CD4-positive, CD25-positive, alpha-beta regulatory T cell (primary cell): ENCODE results near the gene BTG2. TPM values are rescaled to one million over a fixed set of nuclear protein-coding genes. Genes with fewer than 3 reads are reported as not detected.

Source experiments
- ATAC-seq, 2 donors: fragments of 150-1000 bp; cut with Tn5 transposase; one replicate each; pipeline ENCODE4 v1.10.0; 2021; ENCODE audit warnings: low read depth in 2 of 2, moderate number of reproducible peaks in 2 of 2, moderate library complexity in 1 of 2
- DNase-seq, 3 donors: peaks; one replicate each; pipeline versions ENCODE4 v3.0.0 to v3.0.0-alpha.2; 2012 to 2022; ENCODE audit warnings: mixed read lengths in 1 of 3
- H3K27ac ChIP-seq: one replicate; pipeline ENCODE4 v1.7.0; 2013; ENCODE audit warnings: mild to moderate bottlenecking, low read length; ENCODE audit not compliant: insufficient read depth, poor library complexity, severe bottlenecking
- H3K27me3 ChIP-seq: one replicate; pipeline ENCODE4 v1.7.0; 2013; ENCODE audit warnings: low read length; ENCODE audit not compliant: control insufficient read depth, insufficient read depth
- H3K36me3 ChIP-seq: one replicate; pipeline ENCODE4 v1.7.0; 2013; ENCODE audit warnings: mild to moderate bottlenecking, low read length, moderate library complexity; ENCODE audit not compliant: control insufficient read depth, insufficient read depth
- H3K4me1 ChIP-seq: 2 replicates; pipeline ENCODE4 v1.7.0; 2013; ENCODE audit warnings: mild to moderate bottlenecking, low read length; ENCODE audit not compliant: insufficient read depth, control insufficient read depth, poor library complexity, severe bottlenecking
- H3K4me3 ChIP-seq: one replicate; pipeline ENCODE4 v1.7.0; 2013; ENCODE audit warnings: low read depth, mild to moderate bottlenecking, low read length, moderate library complexity
- H3K9me3 ChIP-seq, 2 experiments: 1 replicate in 1 of 2; 2 replicates in 1 of 2; pipeline ENCODE4 v1.7.0; 2013; ENCODE audit warnings: low read length in 2 of 2, mild to moderate bottlenecking in 1 of 2, moderate library complexity in 1 of 2; ENCODE audit not compliant: control insufficient read depth in 2 of 2
- H3K27ac Mint-ChIP-seq, 3 donors: one replicate each; pipeline ENCODE4 v1.8.0; 2020 to 2022; ENCODE audit warnings: mild to moderate bottlenecking in 3 of 3, mixed read lengths in 3 of 3, moderate library complexity in 2 of 3
- H3K27me3 Mint-ChIP-seq: one replicate; pipeline ENCODE4 v1.8.0; 2022; ENCODE audit warnings: mild to moderate bottlenecking, mixed read lengths
- H3K36me3 Mint-ChIP-seq: one replicate; pipeline ENCODE4 v1.8.0; 2020; ENCODE audit warnings: mixed read lengths
- H3K4me1 Mint-ChIP-seq, 4 donors: one replicate each; pipeline ENCODE4 v1.8.0; 2020 to 2022; ENCODE audit warnings: mixed read lengths in 4 of 4, mild to moderate bottlenecking in 1 of 4
- H3K4me3 Mint-ChIP-seq, 4 donors: one replicate each; pipeline ENCODE4 v1.8.0; 2020 to 2022; ENCODE audit warnings: mild to moderate bottlenecking in 4 of 4, mixed read lengths in 4 of 4, moderate library complexity in 3 of 4
- H3K9me3 Mint-ChIP-seq, 7 donors: one replicate each; pipeline ENCODE4 v1.8.0; 2020 to 2022; ENCODE audit warnings: mixed read lengths in 7 of 7, mild to moderate bottlenecking in 3 of 7, moderate library complexity in 2 of 7
- polyA plus RNA-seq, 4 donors: library from polyadenylated mRNA; unstranded; fragments of 300-500 nt; fragmentation: Illumina TruSeq; gene quantifications; one replicate each; pipeline ENCODE4 v1.2.3, GENCODE V29; 2021
- total RNA-seq: library from RNA; stranded (reverse); gene quantifications from one replicate; pipeline ENCODE4 v1.2.3, GENCODE V29; 2022

The BTG2 gene
- total and polyA plus RNA-seq, 5 donors from 2014 or later, result 153 to 1,002 (median 168) TPM

- peak in 2 of 3 donors; percentile 40 to 59 for DNase-seq
- Histone ChIP-seq H3K4me1 (peaks cover 41% of the 10 kb centered on the region), H3K4me3 (peak overlapping the region; percentile 26), H3K27ac (peak overlapping the region; percentile 42), H3K27me3 (no peaks in the 10 kb centered on the region), H3K9me3 (no peaks in the 10 kb centered on the region), H3K36me3 (no peaks in the 10 kb centered on the region)
- Mint-ChIP-seq H3K4me1 (peaks cover 6 to 69% (median 36%) of the 10 kb centered on the region in 4 donors), H3K27ac (peak overlapping the region; percentile 87 to 97 (median 95)), H3K9me3 (no peaks in the 10 kb centered on the region), H3K4me3 (peak overlapping the region; percentile 42 to 83 (median 74)), H3K27me3 (no peaks in the 10 kb centered on the region), H3K36me3 (no peaks in the 10 kb centered on the region)
- ATAC-seq, result peak; percentile 31 to 41
Observed at GRCh38 chr1:203278082-203278884, 27.0 kb upstream of the BTG2 start.

GRCh38 chr1:203278885-203279406 is 26.4 kb upstream of the BTG2 start:
- H3K4me1 Mint-ChIP-seq, result peaks cover 6 to 63% (median 38%) of the 10 kb centered on the region in 4 donors
- no peak for DNase-seq

GRCh38 chr1:203280061-203280460 is 25.3 kb upstream of the BTG2 start:
- Histone ChIP-seq H3K4me3 (no peak overlapping the region), H3K36me3 (no peaks in the 10 kb centered on the region), H3K27ac (no peak overlapping the region), H3K9me3 (no peaks in the 10 kb centered on the region), H3K4me1 (peaks cover 25% of the 10 kb centered on the region), H3K27me3 (no peaks in the 10 kb centered on the region)
- no peaks in the 10 kb centered on the region for H3K36me3 Mint-ChIP-seq
- ATAC-seq, result no peak
- DNase-seq, result no peak
- peaks cover 6 to 52% (median 38%) of the 10 kb centered on the region in 4 donors for H3K4me1 Mint-ChIP-seq
- H3K9me3 Mint-ChIP-seq, result no peaks in the 10 kb centered on the region
- no peaks in the 10 kb centered on the region for H3K27me3 Mint-ChIP-seq
- H3K4me3 Mint-ChIP-seq, result peak overlapping the region in 2 of 4 donors; percentile 65 to 68
- peak overlapping the region; percentile 16 to 47 (median 24) for H3K27ac Mint-ChIP-seq

More at GRCh38 chr1:203278885-203279406, 26.4 kb upstream of the BTG2 start:
- Histone ChIP-seq H3K27ac (no peak overlapping the region), H3K4me3 (no peak overlapping the region), H3K27me3 (no peaks in the 10 kb centered on the region), H3K36me3 (no peaks in the 10 kb centered on the region), H3K4me1 (peaks cover 34% of the 10 kb centered on the region), H3K9me3 (no peaks in the 10 kb centered on the region)
- Mint-ChIP-seq H3K27me3 (no peaks in the 10 kb centered on the region), H3K9me3 (no peaks in the 10 kb centered on the region), H3K27ac (peak overlapping the region; percentile 87 to 97 (median 95)), H3K4me3 (peak overlapping the region in 2 of 4 donors; percentile 15 to 26), H3K36me3 (no peaks in the 10 kb centered on the region)
- ATAC-seq, result no peak

GRCh38 chr1:203281033-203281432 is 24.3 kb upstream of the BTG2 start:
- Mint-ChIP-seq H3K27me3 (no peaks in the 10 kb centered on the region), H3K4me3 (no peak overlapping the region), H3K4me1 (peaks cover 6 to 47% (median 40%) of the 10 kb centered on the region in 4 donors), H3K9me3 (no peaks in the 10 kb centered on the region), H3K36me3 (no peaks in the 10 kb centered on the region), H3K27ac (no peak overlapping the region)
- H3K9me3 ChIP-seq, result no peaks in the 10 kb centered on the region
- H3K27me3 ChIP-seq, result no peaks in the 10 kb centered on the region
- H3K36me3 ChIP-seq, result no peaks in the 10 kb centered on the region
- peaks cover 30% of the 10 kb centered on the region for H3K4me1 ChIP-seq
- DNase-seq (no peak), ATAC-seq (no peak)
- H3K4me3 ChIP-seq, result no peak overlapping the region
- H3K27ac ChIP-seq, result no peak overlapping the region

DNA sequence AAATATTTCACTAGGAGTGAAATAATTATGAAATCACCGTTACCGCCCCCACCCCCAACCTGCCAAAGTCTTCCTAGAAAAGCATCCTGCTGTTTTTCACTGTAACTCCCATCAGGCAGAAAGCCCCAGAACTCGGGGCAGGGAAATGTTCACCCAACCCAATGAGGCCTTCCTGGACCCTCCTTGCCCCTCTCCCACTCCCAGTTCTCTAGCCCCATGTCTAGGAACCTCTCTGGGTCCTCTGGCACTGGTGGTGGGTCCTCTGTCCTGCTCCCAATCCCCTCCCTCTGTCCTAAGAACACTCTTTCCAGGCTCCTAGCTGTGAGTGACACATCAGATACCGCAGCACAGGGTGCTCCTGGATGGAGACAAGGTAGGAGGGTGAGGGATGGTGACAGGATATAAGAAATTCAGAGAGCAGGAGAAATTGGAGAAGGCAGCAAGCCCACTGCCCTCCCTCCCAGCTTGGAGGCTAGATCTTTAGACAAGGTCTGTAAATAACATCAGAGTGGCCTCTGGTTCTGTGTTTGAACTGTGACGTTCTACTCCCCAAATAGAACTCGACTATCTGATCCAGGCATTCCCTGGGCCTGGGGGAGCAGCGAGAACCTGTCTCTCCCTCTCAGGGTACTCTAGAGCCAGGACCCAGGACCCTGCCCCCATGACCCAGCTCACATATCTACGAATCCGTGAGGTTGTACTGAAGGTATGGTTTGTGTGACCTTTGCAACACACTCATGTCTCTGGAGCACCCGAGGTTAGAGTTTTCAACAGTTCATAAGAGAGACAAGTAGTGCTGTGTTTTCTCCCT is 23.3 kb upstream of the BTG2 start:
- ATAC-seq, result no peak
- Histone ChIP-seq H3K36me3 (no peaks in the 10 kb centered on the region), H3K4me1 (peaks cover 34% of the 10 kb centered on the region), H3K27me3 (no peaks in the 10 kb centered on the region), H3K27ac (no peak overlapping the region), H3K4me3 (no peak overlapping the region), H3K9me3 (no peaks in the 10 kb centered on the region)
- Mint-ChIP-seq H3K4me1 (peaks cover 13 to 56% (median 43%) of the 10 kb centered on the region in 4 donors), H3K9me3 (no peaks in the 10 kb centered on the region), H3K27ac (peak overlapping the region in 2 of 3 donors; percentile 49 to 66), H3K27me3 (no peaks in the 10 kb centered on the region), H3K36me3 (no peaks in the 10 kb centered on the region), H3K4me3 (no peak overlapping the region)
- no peak for DNase-seq

- H3K4me1 Mint-ChIP-seq, result peaks cover 10 to 57% (median 43%) of the 10 kb centered on the region in 4 donors
- peaks cover 0 to 2% (median 0%) of the 10 kb centered on the region in 7 donors for H3K9me3 Mint-ChIP-seq
- H3K4me3 ChIP-seq, result no peak overlapping the region
- H3K4me1 ChIP-seq, result peaks cover 34% of the 10 kb centered on the region
- H3K9me3 ChIP-seq, result no peaks in the 10 kb centered on the region
- H3K4me3 Mint-ChIP-seq, result peak overlapping the region in 1 of 4 donors; percentile 71
- no peak overlapping the region for H3K27ac ChIP-seq
- H3K27me3 Mint-ChIP-seq, result peaks cover 6% of the 10 kb centered on the region
- peak overlapping the region; percentile 65 to 75 (median 66) for H3K27ac Mint-ChIP-seq
- ATAC-seq (no peak), DNase-seq (no peak)
- H3K27me3 ChIP-seq, result no peaks in the 10 kb centered on the region
- no peaks in the 10 kb centered on the region for H3K36me3 ChIP-seq
- no peaks in the 10 kb centered on the region for H3K36me3 Mint-ChIP-seq
Observed at GRCh38 chr1:203282720-203283542, 22.4 kb upstream of the BTG2 start.

- H3K4me1 Mint-ChIP-seq, result peaks cover 7 to 57% (median 43%) of the 10 kb centered on the region in 4 donors
- H3K9me3 Mint-ChIP-seq, result peaks cover 0 to 2% (median 0%) of the 10 kb centered on the region in 7 donors
- H3K4me3 Mint-ChIP-seq, result no peak overlapping the region
- no peaks in the 10 kb centered on the region for H3K36me3 ChIP-seq
- H3K27ac Mint-ChIP-seq, result peak overlapping the region in 1 of 3 donors; percentile 34
- H3K27ac ChIP-seq, result no peak overlapping the region
- peaks cover 6% of the 10 kb centered on the region for H3K27me3 Mint-ChIP-seq
- no peaks in the 10 kb centered on the region for H3K27me3 ChIP-seq
- H3K36me3 Mint-ChIP-seq, result no peaks in the 10 kb centered on the region
- ATAC-seq (no peak), DNase-seq (no peak)
- no peak overlapping the region for H3K4me3 ChIP-seq
- peaks cover 34% of the 10 kb centered on the region for H3K4me1 ChIP-seq
- H3K9me3 ChIP-seq, result no peaks in the 10 kb centered on the region
Observed at GRCh38 chr1:203283597-203283996, 21.7 kb upstream of the BTG2 start.
